Activated T-cell treated with anti-CD3 and anti-CD28 coated beads for 4 hours (primary cell): Measurements from ENCODE around the gene CPED1.
"Not testable (repeated sequence)": the region's sequence is repeated elsewhere in the genome, so short reads cannot be mapped to it uniquely, and the experiment has no call there.

ENCODE experiments used
- DNase-seq: peaks from one replicate; pipeline ENCODE4 v3.0.0-alpha.2; 2020

CPED1 gene

DNA sequence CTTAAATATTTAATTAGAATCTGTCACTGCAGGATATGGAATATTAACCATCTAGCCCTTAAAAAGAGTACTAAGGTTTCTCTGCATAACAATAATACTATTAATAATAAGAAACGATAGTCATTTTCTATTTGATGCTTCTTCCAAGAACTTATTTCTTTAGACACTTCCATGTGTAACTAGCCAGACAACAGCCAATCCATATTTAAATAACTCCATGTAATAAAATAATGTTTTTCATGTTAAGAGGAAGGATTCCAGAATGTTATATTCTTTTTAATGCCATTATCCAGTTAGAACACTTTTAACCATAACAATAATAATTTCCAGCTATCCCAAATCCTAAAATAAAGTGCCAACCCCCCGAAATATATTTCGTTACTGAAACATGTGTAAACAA is 170.2 kb downstream of the CPED1 start:
- DNase-seq: no peak

DNA sequence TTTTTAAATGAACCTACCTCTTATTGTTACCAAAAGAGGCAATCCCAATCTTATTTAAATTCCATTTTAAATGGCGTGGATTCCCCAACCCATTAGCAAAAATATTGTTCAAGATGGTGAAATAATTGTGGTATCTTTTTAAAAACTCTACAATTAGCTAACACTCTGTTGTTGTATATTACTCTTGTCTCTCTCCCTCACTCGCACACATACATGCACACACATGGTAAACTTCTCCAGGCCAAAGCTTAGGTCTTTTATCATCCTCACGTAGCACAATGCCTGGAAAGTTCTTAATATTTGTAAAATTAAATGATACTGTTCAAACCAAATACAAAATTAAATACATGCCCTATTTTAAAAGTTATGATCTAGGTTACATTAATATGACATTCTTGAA is 171.0 kb downstream of the CPED1 start:
- DNase-seq: no peak

DNA sequence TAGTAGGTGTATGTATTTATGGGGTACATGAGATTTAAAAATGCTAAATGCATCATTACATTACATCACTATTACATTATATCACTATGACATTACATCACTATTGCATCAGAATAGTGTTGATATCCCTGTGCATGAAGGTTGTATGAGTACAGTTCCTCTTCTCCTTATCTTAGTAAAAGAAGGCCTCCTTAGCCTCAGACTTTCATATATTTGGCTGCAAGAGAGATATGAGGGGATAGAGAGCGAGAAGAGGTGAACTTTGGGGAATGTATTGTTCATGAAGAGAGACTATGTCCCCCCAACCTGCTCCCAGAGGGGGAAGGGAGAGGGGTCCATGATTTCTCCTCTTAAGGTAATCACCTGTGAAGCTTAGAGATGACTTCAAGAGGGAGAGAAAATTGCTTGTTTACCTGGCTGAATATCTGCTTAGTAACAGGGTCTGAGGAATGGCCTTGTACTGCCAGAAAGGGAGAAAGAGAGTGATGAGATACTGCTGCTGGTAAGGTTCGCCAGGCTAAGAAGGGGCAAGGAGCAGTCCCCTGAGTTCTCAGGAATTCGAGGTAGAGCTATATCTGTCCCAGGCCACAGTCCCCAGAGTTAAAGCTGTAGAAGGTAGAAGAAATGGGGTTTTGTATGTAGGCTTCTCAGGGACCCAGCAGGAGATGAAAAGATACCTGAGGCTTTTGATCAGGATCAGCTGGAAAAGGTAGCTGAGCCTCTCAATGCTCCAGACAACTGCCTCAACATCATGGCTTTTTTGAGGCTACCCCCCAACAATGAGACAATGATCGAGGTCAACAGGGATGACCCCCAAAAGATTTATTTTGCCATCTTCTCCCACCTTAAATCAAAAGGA is 171.9 kb downstream of the CPED1 start:
- DNase-seq: no peak

DNA sequence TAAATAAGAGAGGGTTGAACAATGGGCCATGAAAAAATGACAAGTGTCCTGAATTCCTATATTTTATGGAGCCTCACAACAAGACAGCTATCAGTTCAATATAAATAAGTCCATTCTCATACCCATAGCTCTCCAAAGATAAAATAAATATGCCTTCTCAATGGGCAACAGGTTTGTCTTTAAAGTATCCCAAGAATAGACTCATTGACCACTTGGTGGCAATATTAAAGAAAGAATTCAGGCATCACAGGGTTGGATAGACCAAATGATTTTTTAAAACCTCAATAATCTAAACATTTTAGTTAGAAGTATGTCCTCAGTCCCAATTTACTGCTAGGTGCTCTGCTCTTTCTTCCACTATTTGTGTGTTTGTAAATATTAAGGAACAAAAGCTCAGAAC is 175.2 kb downstream of the CPED1 start:
- no peak for DNase-seq

DNA sequence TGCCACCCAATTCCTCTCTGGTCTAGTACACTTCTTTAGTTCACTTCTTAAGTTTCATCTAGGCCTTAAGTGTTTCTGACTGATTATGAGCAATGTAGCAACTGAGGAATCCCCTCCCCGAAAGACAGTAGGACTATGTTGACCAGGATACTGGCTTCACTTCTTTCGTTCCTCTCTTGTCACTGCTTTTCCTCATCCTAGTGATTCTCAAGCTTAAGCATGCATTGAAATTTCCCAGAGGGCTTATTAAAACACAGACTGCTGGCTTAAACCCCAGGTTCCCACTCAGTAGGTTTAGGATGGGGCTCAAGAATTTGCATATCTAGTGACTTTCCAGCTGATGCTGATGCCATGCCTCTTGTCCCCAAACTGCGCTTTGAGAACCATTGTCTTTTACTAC is 175.7 kb downstream of the CPED1 start:
- no peak for DNase-seq

DNA sequence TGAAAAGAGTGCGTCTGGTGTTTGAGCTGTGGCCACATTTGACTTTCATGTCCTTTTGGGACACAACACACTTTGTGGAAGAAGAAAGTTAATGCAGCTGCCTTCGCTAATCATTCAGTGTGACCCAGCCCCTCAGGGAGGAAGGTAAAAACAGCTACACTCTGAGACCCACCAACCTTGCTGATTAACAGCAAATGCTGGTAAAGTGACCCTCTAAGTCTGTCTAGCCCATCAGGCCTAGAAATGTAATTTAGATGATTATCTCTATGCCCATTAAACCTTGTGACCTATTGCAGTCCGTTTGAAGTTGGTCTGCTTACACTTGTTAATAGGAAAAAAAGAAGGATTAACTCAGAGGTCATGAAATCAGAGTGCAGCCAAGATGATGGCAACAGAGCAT is 178.4 kb downstream of the CPED1 start:
- DNase-seq: no peak

DNA sequence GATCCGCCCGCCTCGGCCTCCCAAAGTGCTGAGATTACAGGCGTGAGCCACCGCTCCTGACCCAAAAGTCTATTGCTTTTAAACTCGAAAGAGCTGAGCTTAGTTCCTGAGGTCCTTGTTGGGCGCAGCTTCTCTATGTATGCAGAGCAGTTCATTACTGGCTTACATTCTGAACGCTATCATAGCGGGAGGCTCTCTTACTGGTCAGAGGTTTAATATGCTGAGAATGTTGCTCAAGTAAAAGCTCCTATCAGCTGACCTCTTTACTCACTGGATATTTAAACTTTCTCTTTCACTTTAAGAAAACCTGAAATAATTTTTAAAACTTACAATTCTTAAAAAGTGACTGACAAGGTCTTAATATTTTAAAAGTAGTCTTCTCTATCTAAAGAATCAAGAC is 179.5 kb downstream of the CPED1 start:
- DNase-seq: no peak

DNA sequence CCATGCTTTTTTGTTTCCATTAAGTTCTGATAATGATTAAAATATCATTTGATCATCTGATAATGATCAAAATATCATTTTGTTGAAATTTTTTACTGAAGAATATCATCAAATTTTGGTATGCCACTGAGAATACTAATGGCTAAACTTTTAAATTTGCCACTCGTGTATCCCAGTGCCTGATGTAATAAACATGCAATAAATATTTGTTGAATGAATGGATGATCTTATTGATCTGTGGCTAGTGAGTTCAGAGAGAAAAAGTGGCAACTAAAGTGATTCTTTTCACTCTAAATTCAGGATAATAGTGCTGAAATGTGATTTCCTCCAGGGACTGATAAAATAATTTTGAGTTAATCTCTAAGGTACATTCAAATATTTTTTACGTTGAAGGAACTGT is 181.0 kb downstream of the CPED1 start:
- DNase-seq: no peak

DNA sequence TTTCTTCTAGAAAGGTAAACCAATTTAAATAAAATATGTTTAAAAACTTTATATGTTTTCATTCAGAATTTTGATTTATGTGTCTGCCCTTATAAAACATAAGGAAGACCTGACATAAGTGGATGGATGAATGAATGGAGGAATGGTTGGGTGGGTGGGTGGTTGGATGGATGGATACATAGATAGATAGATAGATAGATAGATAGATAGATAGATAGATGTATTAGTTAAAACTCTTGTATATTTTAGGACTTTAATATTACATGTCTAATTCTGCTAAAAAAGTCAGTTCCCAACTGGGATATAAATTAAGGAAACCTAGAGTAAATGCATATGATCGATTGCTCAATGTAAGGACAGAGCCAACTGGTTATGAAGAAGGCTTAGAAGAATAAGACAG is 184.0 kb downstream of the CPED1 start:
- DNase-seq: no peak

DNA sequence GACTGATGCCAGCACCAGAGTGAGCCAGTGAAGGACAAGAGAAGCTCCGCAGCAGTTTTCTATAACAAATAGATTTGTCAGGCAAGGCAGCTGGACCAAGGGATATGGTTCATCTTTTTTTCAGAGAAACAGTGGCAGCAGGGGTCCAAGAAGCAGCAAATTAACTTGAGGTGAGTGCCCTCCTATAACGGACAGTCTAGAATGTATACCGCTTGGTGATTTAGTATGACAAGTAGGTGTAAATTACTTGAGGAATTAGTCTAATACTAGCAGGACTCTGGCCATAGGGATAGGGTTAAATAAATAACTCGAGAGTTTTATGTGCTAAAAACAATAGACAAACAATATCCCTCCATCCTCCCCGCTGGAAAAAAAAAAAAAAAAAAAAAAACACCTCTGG is 187.3 kb downstream of the CPED1 start:
- no peak for DNase-seq

DNA sequence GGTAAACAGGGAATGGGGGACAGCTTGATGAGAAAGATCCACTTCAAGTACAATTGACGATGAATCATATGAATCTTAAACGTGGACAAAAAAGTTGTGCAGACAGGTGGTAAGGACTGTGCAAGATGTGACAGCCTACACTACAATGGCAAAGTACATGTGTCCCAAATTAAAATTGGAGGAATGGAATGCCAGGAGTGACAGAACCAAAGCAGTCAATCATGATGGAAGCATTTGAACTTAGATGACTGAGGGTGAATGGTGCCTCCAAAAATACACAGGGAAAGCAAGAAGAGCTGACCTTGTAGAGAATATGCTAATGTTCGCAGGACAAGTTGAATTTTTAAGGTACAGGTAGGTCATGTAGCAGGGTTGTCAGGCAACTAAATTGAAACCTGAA is 189.9 kb downstream of the CPED1 start:
- no peak for DNase-seq

DNA sequence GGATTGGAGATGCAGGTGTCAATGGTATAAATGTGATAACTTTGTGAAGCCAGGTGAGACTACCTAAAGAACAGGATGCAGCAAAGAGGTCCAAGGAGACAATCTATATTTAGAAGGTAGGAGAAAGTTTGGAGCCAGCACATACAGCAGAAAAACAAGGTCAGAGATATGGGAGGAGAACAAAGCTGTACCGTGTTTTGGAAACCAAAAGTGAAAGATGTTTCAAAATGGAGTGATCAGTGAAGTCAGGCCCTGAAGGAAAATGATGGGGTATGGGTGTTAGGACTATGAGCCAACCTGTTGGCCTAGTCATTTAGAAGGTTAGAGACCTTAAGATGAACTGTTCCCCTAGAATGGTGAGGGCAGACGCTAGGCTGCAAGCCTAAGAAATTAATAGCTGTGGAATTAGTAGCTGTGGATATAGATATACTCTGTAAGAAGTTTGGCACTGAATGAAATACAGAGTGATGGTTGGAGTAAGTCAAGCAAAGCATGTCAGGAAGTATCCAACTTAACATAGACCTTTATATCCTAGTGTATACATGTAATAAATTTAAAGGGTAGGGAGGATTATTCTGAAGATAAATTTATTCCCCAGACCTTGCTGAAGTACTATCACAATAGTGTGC is 190.5 kb downstream of the CPED1 start:
- no peak for DNase-seq

DNA sequence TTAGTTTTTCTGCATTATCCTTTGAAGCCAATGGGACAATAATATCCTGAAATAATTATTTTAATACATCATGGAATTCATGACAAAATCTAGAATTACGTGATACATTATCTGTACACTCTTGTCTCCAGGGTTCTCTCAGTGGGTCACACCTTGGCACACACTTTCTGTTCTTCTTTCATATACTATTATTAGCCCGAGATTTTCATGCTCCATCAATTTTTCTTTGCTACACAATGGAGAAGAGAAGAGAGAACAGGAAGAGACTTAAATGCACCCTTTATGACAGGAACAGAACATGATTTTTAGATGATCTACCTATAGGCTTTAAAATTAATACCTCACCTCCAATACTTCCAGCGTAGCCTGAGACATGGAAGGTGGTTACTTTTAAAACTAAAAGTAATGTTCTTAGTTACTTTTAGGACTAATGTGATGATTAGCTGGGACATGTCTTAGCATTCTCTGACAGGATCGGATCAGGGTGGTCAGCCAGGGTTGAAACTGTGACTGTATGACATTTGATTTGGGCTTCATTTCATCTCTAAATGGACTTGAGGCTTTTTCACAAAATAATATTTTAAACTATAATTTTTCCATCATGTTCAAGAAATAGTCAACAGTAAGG is 192.0 kb downstream of the CPED1 start:
- no peak for DNase-seq

DNA sequence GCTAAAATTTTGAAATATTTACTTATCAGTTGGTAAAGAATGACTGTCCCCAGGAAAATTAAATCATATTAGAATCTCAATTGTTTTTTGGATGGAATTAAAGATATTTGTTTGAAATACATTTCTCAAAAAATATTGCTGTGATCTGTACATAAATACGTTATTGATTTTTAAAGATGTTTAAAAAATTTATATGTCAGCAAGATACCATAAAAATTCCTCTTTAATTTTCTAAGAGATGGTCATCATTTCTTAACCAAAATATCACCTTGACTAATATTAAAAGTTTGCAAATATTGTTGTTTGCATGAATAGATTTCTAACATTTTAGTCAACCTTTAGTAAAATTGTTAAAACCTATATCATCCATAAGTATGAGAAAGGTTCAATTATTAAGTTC is 192.8 kb downstream of the CPED1 start:
- no peak for DNase-seq

DNA sequence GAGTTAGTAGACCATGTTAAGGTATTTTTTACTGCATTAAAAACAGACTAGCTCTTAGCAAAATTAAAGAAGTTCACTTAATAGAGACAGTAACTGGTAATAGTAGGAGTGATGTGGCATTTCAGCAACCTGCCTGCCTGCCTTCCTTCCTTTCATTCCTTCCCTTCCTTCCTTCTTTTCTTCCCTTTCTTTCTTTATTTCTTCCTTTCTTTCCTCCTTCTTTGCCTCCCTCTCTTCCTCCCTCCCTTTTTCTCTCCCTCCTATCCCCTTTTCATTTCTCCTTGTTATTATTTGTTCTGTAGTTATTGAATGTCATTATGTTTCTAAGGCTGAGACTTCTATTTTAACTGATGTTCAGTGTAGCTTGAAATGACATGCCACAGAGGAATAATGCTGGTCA is 193.8 kb downstream of the CPED1 start:
- DNase-seq: no peak

DNA sequence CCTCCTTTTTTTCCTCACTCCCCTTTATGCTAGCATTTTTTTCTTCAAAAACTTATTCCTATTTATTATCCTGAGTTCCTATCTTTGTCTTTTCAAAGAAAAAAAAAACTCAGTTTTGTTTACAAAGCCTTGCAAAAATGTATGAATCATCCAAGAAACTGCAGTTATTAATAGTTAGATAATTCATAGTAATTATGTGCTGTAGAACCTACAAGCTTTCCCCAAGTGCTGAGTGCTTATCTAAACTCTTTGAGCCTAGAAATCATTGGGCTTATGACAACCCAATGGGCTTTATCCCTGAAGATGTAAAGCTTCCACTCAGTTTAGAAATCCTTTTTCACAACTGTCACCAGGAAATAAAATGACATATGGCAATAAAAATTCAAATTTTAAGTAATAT is 194.4 kb downstream of the CPED1 start:
- DNase-seq: no peak

DNA sequence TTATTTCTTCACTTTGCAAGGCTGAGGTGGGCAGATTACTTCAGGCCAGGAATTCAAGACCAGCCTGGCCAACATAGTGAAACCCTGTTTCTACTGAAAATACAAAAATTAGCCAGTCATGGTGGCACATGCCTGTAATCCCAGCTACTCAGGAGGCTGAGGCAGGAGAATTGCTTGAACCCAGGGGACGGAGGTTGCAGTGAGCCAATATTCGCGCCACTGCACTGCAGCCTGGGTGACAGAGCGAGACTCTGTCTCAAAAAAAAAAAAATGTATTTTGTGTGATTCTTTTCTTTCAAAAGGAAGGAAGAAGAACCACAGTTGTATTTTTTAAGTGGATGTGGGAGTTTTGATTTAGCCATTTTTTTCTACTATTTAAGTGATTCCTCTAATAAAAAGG is 195.4 kb downstream of the CPED1 start:
- not testable (repeated sequence) for DNase-seq

DNA sequence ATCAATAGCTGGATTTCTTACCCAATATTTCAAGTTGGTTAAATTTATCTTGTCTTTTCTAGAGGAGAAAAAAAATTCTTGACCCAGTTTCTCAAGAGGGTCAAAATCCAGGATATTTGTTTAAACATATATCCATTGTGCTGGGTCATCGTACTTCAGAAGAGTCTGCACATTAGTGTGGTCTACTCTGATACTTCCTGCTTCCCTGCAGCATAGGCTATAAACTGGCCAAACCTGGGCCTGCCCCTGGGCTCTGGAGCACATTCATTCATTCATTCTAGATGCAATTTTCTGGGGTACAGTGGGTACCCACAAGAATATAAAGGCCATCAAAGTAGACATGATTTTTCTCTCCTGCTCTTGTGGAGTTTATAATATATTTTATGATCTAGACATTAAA is 198.2 kb downstream of the CPED1 start:
- no peak for DNase-seq

DNA sequence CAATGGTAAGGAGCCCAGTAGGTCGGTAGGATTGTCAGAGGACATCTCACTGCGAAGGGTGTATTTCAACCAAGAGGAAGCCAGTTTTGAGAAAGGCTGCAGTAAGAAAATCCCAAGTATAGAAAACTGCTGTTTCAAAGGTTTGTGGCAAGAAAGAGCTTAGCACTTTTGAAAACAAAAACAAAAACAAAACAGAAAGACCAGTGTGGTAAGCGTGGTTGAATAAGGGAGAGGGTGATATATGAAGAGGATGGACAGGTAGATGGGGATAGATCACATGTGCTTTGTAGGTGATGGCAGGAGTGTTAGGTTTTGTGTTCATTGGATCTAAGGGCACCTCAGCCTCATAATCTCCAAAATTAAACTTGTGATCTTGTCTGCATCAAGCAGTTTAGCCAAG is 198.7 kb downstream of the CPED1 start:
- DNase-seq: no peak

DNA sequence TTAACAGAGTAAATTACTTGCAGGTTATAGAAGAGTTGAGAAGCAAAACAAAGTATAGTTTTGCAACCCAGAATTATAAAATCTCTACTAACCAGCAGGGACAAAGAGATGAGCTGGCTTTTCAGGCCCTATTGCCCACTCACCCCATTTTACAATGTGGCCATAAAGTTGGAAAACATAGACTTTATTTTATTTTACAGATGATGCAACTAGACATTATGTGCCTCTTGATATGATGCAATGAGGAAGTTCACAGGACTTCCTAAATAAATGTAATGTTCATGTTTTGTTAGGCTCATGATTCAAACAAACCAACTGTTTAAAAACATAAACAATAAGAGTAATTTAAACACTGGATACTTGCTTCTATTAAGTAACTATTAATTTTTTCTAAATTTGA is 199.2 kb downstream of the CPED1 start:
- no peak for DNase-seq

DNA sequence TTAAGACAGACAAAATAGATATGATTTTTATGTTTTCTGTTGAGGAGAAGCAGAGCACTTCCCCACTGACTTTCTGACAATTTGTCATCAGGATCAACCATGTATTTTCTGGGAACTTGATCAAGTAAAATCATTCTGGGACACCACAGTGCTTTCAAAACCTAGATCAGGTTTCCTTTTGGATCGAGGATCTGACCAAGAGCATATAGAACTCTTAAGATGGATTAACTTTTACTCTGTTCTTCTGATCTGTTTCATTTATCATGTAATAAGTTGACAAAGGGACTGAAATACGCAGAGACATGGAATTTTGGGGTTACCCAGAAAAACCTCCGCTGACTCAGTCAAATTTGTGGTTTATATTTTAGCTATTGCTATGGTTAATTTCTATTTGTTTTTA is 204.3 kb downstream of the CPED1 start:
- DNase-seq: no peak

DNA sequence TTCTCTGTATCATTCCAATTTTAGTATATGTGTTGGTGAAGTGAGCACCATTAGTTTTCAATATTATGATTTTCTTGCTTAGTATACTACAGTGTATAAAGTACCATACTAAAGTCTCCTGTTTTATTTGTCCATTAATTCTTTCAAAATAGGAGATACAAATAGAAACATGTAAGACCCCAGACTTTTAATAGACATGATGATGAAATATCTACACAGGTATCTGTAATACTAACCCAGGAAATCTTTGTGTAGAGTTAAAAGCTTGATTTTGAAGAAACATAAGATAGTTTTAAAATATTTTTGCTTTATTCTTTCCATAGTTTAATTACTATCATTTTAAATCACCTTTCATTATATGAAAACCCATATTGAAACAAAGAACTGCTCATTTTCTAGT is 206.5 kb downstream of the CPED1 start:
- no peak for DNase-seq

DNA sequence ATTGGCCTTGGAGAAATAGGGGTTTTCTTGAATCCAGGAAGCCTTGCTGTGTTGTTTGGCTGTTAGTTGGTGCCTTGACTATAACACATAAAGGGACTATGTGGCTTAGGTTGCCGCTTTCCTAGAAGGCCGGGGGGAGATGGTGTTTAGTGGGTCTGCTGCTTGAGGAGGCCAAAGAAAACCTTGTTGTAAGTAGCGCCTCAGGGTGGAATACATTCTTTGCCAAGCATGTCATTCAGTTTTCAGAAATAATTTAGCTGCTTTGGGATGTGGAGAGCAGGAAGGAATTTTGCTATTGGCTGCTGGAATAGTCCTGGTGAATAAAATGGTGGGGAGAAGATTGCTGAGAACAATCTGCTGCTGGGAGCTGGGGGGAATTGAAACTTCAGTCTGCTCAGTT is 207.4 kb downstream of the CPED1 start:
- no peak for DNase-seq

DNA sequence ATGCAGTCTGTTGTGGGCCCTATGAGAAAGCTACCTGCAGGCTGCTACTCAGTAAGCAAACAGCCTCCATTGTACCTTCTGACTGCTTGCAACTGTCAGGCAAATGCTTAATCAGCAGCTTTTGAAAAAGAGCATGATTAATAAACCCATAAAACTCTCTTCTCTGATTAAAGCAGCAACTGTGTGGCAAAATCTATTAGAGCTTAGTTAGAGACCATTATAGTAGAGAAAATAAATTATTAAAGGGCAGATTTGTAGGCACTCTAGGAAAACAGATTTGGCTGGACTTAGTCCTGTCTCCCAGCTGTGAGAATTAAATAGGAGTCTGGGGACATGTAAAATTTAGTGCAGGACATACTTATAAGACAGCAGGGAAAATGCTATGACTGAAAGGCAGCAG is 207.8 kb downstream of the CPED1 start:
- no peak for DNase-seq
